GM23248 (cell line): Measurements from ENCODE around the gene SF3B5.

Experiments used
- EZH2 ChIP-seq: fragments of 200-600 bp; sonication (generic); IDR thresholded peaks from 2 replicates; pipeline ENCODE4 v1.6.1; 2018; ENCODE audit warnings: antibody characterized with exemption, mild to moderate bottlenecking; ENCODE audit not compliant: insufficient read depth, poor library complexity, severe bottlenecking
- EZH2phosphoT487 ChIP-seq: fragments of 200-600 bp; sonication (generic); IDR thresholded peaks from 2 replicates; pipeline ENCODE4 v1.6.1; 2018; ENCODE audit warnings: antibody characterized with exemption, moderate library complexity, mild to moderate bottlenecking, low read depth; ENCODE audit not compliant: insufficient read depth

- TF ChIP-seq EZH2 (no peak), EZH2phosphoT487 (no peak)
Observed at GRCh38 chr6:144104898-144105487, 9.6 kb upstream of the SF3B5 start.
